K562 (cell line): ENCODE measurements around the gene TPK1. TPM values are rescaled to one million over a fixed set of nuclear protein-coding genes. Genes with fewer than 3 reads are reported as not detected.

ENCODE experiments used
- ATAC-seq: fragments of 200-7000 bp; cut with Tn5 transposase; 3 replicates; pipeline ENCODE4 v1.9.1; 2020; ENCODE audit warnings: moderate library complexity
- BruUV-seq: library from RNA; stranded (reverse); fragments of 400-500 nt; replicated peaks from 2 replicates; lab custom pipeline; 2021; lab: Mats Ljungman, UMichigan
- CTCF ChIA-PET: fragments of 300-600 bp; formaldehyde crosslinking; extraction: SDS; loops from one replicate; lab custom pipeline; 2021; ENCODE audit warnings: low intra/inter-chr PET ratio; lab: Yijun Ruan, JAX
- POLR2A ChIA-PET: fragments of 300-600, 350-650 bp; sonication (Branson Sonifier 250); formaldehyde crosslinking; extraction: SDS; loops from one replicate; lab custom pipeline; 2021; ENCODE audit warnings: antibody characterized with exemption, inconsistent platforms; lab: Yijun Ruan, JAX
- DNase-seq, 4 experiments: peaks; one replicate each; pipeline versions ENCODE4 v3.0.0 to v3.0.0-alpha.2; 2011 to 2018; ENCODE audit warnings: low spot score in 3 of 4, mixed read lengths in 3 of 4; ENCODE audit errors: extremely low read depth in 1 of 4
- FAIRE-seq: peaks from 2 replicates; lab custom pipeline; 2011; peaks lifted over from hg19 to GRCh38; lab: Jason Lieb, UNC
- H2AFZ ChIP-seq: 2 replicates; pipeline ENCODE4 v1.6.0; 2011; ENCODE audit warnings: low read depth, low read length, control low read depth, inconsistent platforms
- H3K27ac ChIP-seq: fragments of 200-600 bp; 3 replicates; pipeline ENCODE4 v1.8.0; 2011; ENCODE audit warnings: low read depth, mild to moderate bottlenecking, control low read depth, inconsistent platforms, low read length, moderate library complexity, mixed read lengths; ENCODE audit errors: extremely low read depth
- H3K27me3 ChIP-seq, 2 experiments: fragments of 300-600 bp in 1 of 2; 2 replicates in 1 of 2; 3 replicates in 1 of 2; pipeline versions ENCODE4 v1.6.0 to v1.8.0; 2011; ENCODE audit warnings: inconsistent platforms in 2 of 2, low read length in 2 of 2, mild to moderate bottlenecking in 1 of 2, mixed read lengths in 1 of 2, moderate library complexity in 1 of 2; ENCODE audit not compliant: control insufficient read depth in 2 of 2, insufficient read depth in 2 of 2
- H3K36me3 ChIP-seq: fragments of 300-600 bp; 3 replicates; pipeline ENCODE4 v1.8.0; 2011; ENCODE audit warnings: mild to moderate bottlenecking, low read length, inconsistent platforms; ENCODE audit not compliant: control insufficient read depth, insufficient read depth
- H3K4me1 ChIP-seq, 2 experiments: fragments of 200-600 bp in 1 of 2; replicated peaks in 1 of 2; 2 replicates in 1 of 2; 3 replicates in 1 of 2; pipeline versions ENCODE4 v1.5.1 to v1.8.0; 2011; ENCODE audit warnings: inconsistent platforms in 2 of 2, low read length in 2 of 2, mild to moderate bottlenecking in 1 of 2, mixed read lengths in 1 of 2, moderate library complexity in 1 of 2; ENCODE audit not compliant: control insufficient read depth in 2 of 2, insufficient read depth in 2 of 2
- H3K4me2 ChIP-seq: 2 replicates; pipeline ENCODE4 v1.6.1; 2011; ENCODE audit warnings: low read length, control low read depth, inconsistent platforms, mixed read lengths; ENCODE audit not compliant: insufficient read depth
- H3K4me3 ChIP-seq: fragments of 200-600 bp; sonication (generic), shearing (Covaris generic); 2 replicates; pipeline ENCODE4 v1.5.1; 2016; ENCODE audit warnings: control low read depth, inconsistent platforms
- H3K79me2 ChIP-seq: fragments of 200-600 bp; 3 replicates; pipeline ENCODE4 v1.8.0; 2011; ENCODE audit warnings: low read length, inconsistent platforms; ENCODE audit not compliant: control insufficient read depth, insufficient read depth
- H3K9ac ChIP-seq, 2 experiments: 2 replicates each; pipeline versions ENCODE4 v1.6.0 to v1.6.1; 2011; ENCODE audit warnings: low read depth in 2 of 2, low read length in 2 of 2, control low read depth in 1 of 2, inconsistent platforms in 1 of 2, mild to moderate bottlenecking in 1 of 2, mixed read lengths in 1 of 2; ENCODE audit not compliant: insufficient read depth in 1 of 2
- H3K9me1 ChIP-seq: one replicate; pipeline ENCODE4 v1.6.0; 2011; ENCODE audit warnings: inconsistent platforms, mild to moderate bottlenecking, low read length, moderate library complexity; ENCODE audit not compliant: control insufficient read depth, insufficient read depth
- H3K9me3 ChIP-seq: replicated peaks from 2 replicates; pipeline ENCODE4 v1.5.1; 2011; ENCODE audit warnings: low read depth, low read length, inconsistent platforms; ENCODE audit not compliant: control insufficient read depth, insufficient read depth
- H4K20me1 ChIP-seq: replicated peaks from 2 replicates; pipeline ENCODE4 v1.6.1; 2011; ENCODE audit warnings: low read length, inconsistent platforms, mixed read lengths; ENCODE audit not compliant: control insufficient read depth, insufficient read depth
- CCNT2 ChIP-seq: IDR thresholded peaks from 2 replicates; pipeline ENCODE4 v1.6.1; 2011; ENCODE audit warnings: borderline replicate concordance, low read depth, mild to moderate bottlenecking, moderate library complexity, mixed read lengths, low read length; ENCODE audit not compliant: insufficient read length; ENCODE audit errors: extremely low read depth
- CHD4 ChIP-seq: fragments of 200-600 bp; sonication (generic); IDR thresholded peaks from 3 replicates; pipeline ENCODE4 v1.6.1; 2012; ENCODE audit warnings: low read depth, mild to moderate bottlenecking, mixed read lengths, low read length, inconsistent platforms; ENCODE audit not compliant: insufficient read depth, insufficient replicate concordance, poor library complexity, severe bottlenecking
- GATAD2B ChIP-seq: fragments of 450-650 bp; IDR thresholded peaks from 2 replicates; pipeline ENCODE4 v1.6.1; 2017; ENCODE audit warnings: mild to moderate bottlenecking, borderline replicate concordance
- GTF3C2 ChIP-seq: IDR thresholded peaks from 3 replicates; pipeline ENCODE4 v1.6.1; 2011; ENCODE audit warnings: borderline replicate concordance, mild to moderate bottlenecking, moderate library complexity; ENCODE audit not compliant: insufficient read length; ENCODE audit errors: extremely low read depth
- KHSRP ChIP-seq: fragments of 450-650 bp; IDR thresholded peaks from 2 replicates; pipeline ENCODE4 v1.6.1; 2017
- KLF1 ChIP-seq: fragments of 450-650 bp; IDR thresholded peaks from 2 replicates; pipeline ENCODE4 v1.6.1; 2016; ENCODE audit warnings: missing genetic modification characterization, missing compliant biosample characterization
- MIER1 ChIP-seq: fragments of 450-650 bp; IDR thresholded peaks from 2 replicates; pipeline ENCODE4 v1.6.1; 2016; ENCODE audit warnings: antibody characterized with exemption, mild to moderate bottlenecking, low read depth
- POLR3A ChIP-seq: IDR thresholded peaks from 2 replicates; pipeline ENCODE4 v1.6.1; 2011; ENCODE audit warnings: borderline replicate concordance, mild to moderate bottlenecking, moderate library complexity; ENCODE audit not compliant: insufficient read length, insufficient read depth; ENCODE audit errors: extremely low read depth
- POLR3G ChIP-seq: IDR thresholded peaks from 2 replicates; pipeline ENCODE4 v1.6.1; 2011; ENCODE audit not compliant: insufficient read length, insufficient replicate concordance; ENCODE audit errors: extremely low read depth
- RAD51 ChIP-seq: fragments of 450-650 bp; IDR thresholded peaks from 2 replicates; pipeline ENCODE4 v1.7.1; 2016; ENCODE audit warnings: low read depth, mild to moderate bottlenecking, borderline replicate concordance
- RNF2 ChIP-seq: sonication (generic); IDR thresholded peaks from 2 replicates; pipeline ENCODE4 v1.6.1; 2016
- SOX6 ChIP-seq: fragments of 450-650 bp; IDR thresholded peaks from 2 replicates; pipeline ENCODE4 v1.6.1; 2014; ENCODE audit warnings: mild to moderate bottlenecking
- ZSCAN29 ChIP-seq: fragments of 450-650 bp; IDR thresholded peaks from 2 replicates; pipeline ENCODE4 v1.6.1; 2017
- WGBS: fragments of 100-300 bp; shearing (Covaris generic); methylation state at CpG from one replicate; pipeline ENCODE4 v1.1.6; 2016; ENCODE audit warnings: low coverage, mixed read lengths; ENCODE audit not compliant: insufficient coverage; ENCODE audit errors: missing lambda C conversion rate; 5-methylcytosine and 5-hydroxymethylcytosine counted together
- in situ Hi-C: fragments of 300-500 bp; cut with MboI; formaldehyde crosslinking; loops from 4 replicates; pipeline ENCODE4 v1.15.0; 2018; ENCODE audit warnings: inconsistent platforms, mixed read lengths
- intact Hi-C: fragments of 100-400 bp; cut with micrococcal nuclease; formaldehyde crosslinking; loops from 2 replicates; pipeline ENCODE4 v1.14.2; 2022
- polyA plus RNA-seq, 8 experiments: library from polyadenylated mRNA; depleted of rRNA in 4 of 8; stranded (reverse) in 5 of 8; unstranded in 3 of 8; fragments of >200 nt; fragmentation: Nextera tagmentation in 2 of 8; fragmentation: Illumina TruSeq in 1 of 8; extraction: Ambion mirVana in 2 of 8; extraction: Trizol in 1 of 8; gene quantifications; 2 replicates each; pipeline versions ENCODE4 v1.2.1 to v1.2.3, GENCODE V29; 2011 to 2014; ENCODE audit warnings: inconsistent platforms in 1 of 8, missing spikeins in 1 of 8
- total RNA-seq, 7 experiments: library from RNA; depleted of rRNA in 6 of 7; stranded (reverse); fragments of >200 nt in 6 of 7; fragmentation: Illumina TruSeq in 2 of 7; extraction: Trizol in 2 of 7; gene quantifications; 2 replicates each; pipeline versions ENCODE4 v1.2.1 to v1.2.3, GENCODE V29; 2011 to 2021; ENCODE audit warnings: low replicate concordance in 1 of 7

The TPK1 gene
- total and polyA plus RNA-seq, 9 of the 15 experiments (the other 6 are each of a cell fraction or from before 2014, with no cell fraction given), result 5.1 to 16.2 (median 9.2) TPM

GRCh38 chr7:144820552-144820951 lies 15.3 kb downstream of the TPK1 start (continued):
- no peak for TF ChIP-seq GTF3C2
- TF ChIP-seq POLR3A, result no peak
- TF ChIP-seq POLR3G, result no peak

- Histone ChIP-seq H3K36me3 (no peaks in the 10 kb centered on the region), H3K4me2 (no peak overlapping the region), H3K79me2 (no peaks in the 10 kb centered on the region), H3K27me3 (no peaks in the 10 kb centered on the region), H3K9me1 (no peaks in the 10 kb centered on the region), H3K4me3 (no peak overlapping the region), H2AFZ (no peak overlapping the region), H3K4me1 (no peaks in the 10 kb centered on the region), H3K27ac (no peak overlapping the region), H4K20me1 (no peaks in the 10 kb centered on the region), H3K9ac (no peak overlapping the region), H3K9me3 (no peaks in the 10 kb centered on the region)
- BruUV-seq, result no TSS peak
- WGBS, result 5% methylated on average over 1 of the region's 1 CpG
- in situ Hi-C loops (no loop called here), intact Hi-C loops (no loop called here)
- DNase-seq (no peak), ATAC-seq (no peak), FAIRE-seq (no peak)
- ChIA-PET CTCF (no interaction called here), POLR2A (interaction anchor here (1.0 kb wide), 1 partner anchor 8 kb away, joined by 4 read pairs; no protein-coding TSS in a partner anchor)
- TF ChIP-seq RAD51, result no peak
- no peak for TF ChIP-seq KLF1 (tag)
- TF ChIP-seq RNF2, result no peak
- no peak for TF ChIP-seq SOX6
- TF ChIP-seq ZSCAN29, result no peak
- no peak for TF ChIP-seq MIER1
- no peak for TF ChIP-seq CCNT2
- TF ChIP-seq CHD4, result no peak
- TF ChIP-seq GATAD2B, result no peak
- TF ChIP-seq KHSRP, result no peak
These were observed 16.3 kb downstream of the TPK1 start for GRCh38 chr7:144819566-144819965.
